Body of pancreas (tissue), 4 donors: ENCODE data around the gene CD34. TPM values are rescaled to one million over a fixed set of nuclear protein-coding genes. Genes with fewer than 3 reads are reported as not detected.

Experiments
- ATAC-seq: fragments of 150-250 bp; one replicate; pipeline ENCODE4 v1.9.1; 2016
- DNase-seq, 4 donors: peaks; one replicate each; pipeline ENCODE4 v3.0.0-alpha.2; 2019
- H3K27ac ChIP-seq, 4 donors: fragments of 200-600 bp; sonication (generic); 1 replicate in 3 of 4; 2 replicates in 1 of 4; pipeline versions ENCODE4 v1.5.1 to v1.6.1; 2016 to 2019; ENCODE audit warnings: mild to moderate bottlenecking in 1 of 4, mixed read lengths in 1 of 4, moderate library complexity in 1 of 4
- H3K27me3 ChIP-seq, 2 donors: fragments of 200-600 bp; sonication (generic); one replicate each; pipeline ENCODE4 v1.6.0; 2016; ENCODE audit warnings: mild to moderate bottlenecking in 1 of 2
- H3K36me3 ChIP-seq, 2 donors: fragments of 200-600 bp; sonication (generic); replicated peaks in 1 of 2; 2 replicates each; pipeline ENCODE4 v1.5.1; 2016; ENCODE audit warnings: low read depth in 2 of 2; ENCODE audit not compliant: insufficient read depth in 1 of 2
- H3K4me1 ChIP-seq: fragments of 200-600 bp; sonication (generic); one replicate; pipeline ENCODE4 v1.6.0; 2016
- H3K4me3 ChIP-seq, 2 donors: fragments of 200-600 bp; sonication (generic); 1 replicate in 1 of 2; 2 replicates in 1 of 2; pipeline ENCODE4 v1.5.1; 2016 to 2019
- H3K9me3 ChIP-seq, 3 donors: fragments of 200-600 bp; sonication (generic); 1 replicate in 2 of 3; 2 replicates in 1 of 3; pipeline ENCODE4 v1.5.1; 2016
- POLR2A ChIP-seq, 3 donors: fragments of 450-650 bp; IDR thresholded peaks; one replicate each; pipeline ENCODE4 v1.6.1; 2016; ENCODE audit warnings: antibody characterized with exemption in 3 of 3, mild to moderate bottlenecking in 2 of 3
- WGBS, 2 donors: methylation state at CpG; one replicate each; pipeline ENCODE4 v1.1.5; 2017; 5-methylcytosine and 5-hydroxymethylcytosine counted together
- intact Hi-C: fragments of 100-400 bp; cut with DNase I; formaldehyde crosslinking; loops from one replicate; pipeline ENCODE4 v1.15.1; 2023
- total RNA-seq, 2 donors: library from RNA; depleted of rRNA; stranded (reverse); fragments of >200 nt; gene quantifications; one replicate each; pipeline ENCODE4 v1.1.0, GENCODE V29; 2016
- TF ChIP-seq, protein P1 (sequence below), 7 experiments: fragments of 450-650 bp in 4 of 7; fragments of 200-600 bp in 3 of 7; sonication (generic) in 3 of 7; IDR thresholded peaks; one replicate each; pipeline ENCODE4 v1.5.1; 2016 to 2019; ENCODE audit warnings: antibody characterized with exemption in 7 of 7

Gene CD34
- total RNA-seq, 2 donors from 2014 or later = 11.5 to 14.8 TPM

DNA sequence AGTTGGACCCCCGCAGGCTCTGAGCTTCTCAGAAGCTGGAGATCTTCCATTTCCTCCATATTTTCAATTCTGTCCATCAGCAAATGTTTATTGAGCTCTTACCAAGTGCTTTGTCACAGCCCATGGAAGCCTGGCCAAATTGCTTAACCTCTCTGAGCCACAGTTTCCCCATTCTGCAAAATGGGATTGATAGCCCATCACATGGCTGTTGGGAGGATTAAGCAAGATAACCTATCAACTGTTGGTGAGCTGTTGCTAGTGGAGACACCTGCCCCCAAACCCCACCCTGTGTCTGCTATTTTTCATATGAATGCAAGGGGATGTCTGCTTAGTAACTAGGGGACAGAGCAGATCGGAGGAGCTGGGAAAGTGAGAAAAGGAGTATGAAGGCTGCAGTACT lies 38.3 kb downstream of the CD34 start:
- no peaks in the 10 kb centered on the region for H3K9me3 ChIP-seq
- H3K4me1 ChIP-seq = peaks cover 30% of the 10 kb centered on the region
- TF ChIP-seq, protein P1, sequence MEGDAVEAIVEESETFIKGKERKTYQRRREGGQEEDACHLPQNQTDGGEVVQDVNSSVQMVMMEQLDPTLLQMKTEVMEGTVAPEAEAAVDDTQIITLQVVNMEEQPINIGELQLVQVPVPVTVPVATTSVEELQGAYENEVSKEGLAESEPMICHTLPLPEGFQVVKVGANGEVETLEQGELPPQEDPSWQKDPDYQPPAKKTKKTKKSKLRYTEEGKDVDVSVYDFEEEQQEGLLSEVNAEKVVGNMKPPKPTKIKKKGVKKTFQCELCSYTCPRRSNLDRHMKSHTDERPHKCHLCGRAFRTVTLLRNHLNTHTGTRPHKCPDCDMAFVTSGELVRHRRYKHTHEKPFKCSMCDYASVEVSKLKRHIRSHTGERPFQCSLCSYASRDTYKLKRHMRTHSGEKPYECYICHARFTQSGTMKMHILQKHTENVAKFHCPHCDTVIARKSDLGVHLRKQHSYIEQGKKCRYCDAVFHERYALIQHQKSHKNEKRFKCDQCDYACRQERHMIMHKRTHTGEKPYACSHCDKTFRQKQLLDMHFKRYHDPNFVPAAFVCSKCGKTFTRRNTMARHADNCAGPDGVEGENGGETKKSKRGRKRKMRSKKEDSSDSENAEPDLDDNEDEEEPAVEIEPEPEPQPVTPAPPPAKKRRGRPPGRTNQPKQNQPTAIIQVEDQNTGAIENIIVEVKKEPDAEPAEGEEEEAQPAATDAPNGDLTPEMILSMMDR (IDR thresholded peaks at IDR 0.05) = no peak
- no peak for TF ChIP-seq POLR2A (IDR thresholded peaks at IDR 0.05)
- no peak overlapping the region for H3K27ac ChIP-seq
- DNase-seq (no peak), ATAC-seq (no peak)
- 93 to 94% methylated on average over 2 of the region's 2 CpGs for WGBS, 2 donors
- H3K36me3 ChIP-seq = no peaks in the 10 kb centered on the region
- H3K4me3 ChIP-seq = no peak overlapping the region
- no peaks in the 10 kb centered on the region for H3K27me3 ChIP-seq
- intact Hi-C loops = no loop called here

DNA sequence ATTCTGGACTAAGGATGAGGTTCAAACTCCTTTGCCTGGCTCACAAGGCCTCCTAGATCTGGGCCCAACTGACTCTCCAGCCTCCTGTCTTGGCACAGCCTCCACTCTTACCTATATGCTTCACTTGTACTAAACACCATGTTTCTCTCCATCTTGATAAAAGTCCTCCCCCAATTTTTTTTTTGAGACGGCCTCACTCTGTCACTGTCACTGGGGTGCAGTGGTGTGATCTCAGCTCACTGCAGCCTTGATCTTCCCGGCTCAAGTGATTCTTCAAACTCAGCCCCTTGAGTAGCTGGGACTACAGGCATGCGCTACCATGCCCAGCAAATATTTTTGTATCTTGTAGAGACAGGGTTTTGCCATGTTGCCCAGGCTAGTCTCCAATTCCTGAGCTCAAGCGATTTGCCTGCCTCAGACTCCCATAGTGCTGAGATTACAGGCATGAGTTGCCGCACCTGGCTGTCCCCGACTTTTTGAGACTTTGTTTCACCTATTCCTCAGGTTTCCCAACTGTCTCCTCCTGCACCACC lies 39.7 kb downstream of the CD34 start:
- Histone ChIP-seq H3K4me3 (no peak overlapping the region), H3K27me3 (no peaks in the 10 kb centered on the region), H3K9me3 (no peaks in the 10 kb centered on the region), H3K27ac (no peak overlapping the region), H3K4me1 (peaks cover 43% of the 10 kb centered on the region), H3K36me3 (no peaks in the 10 kb centered on the region)
- DNase-seq = no peak
- no peak for TF ChIP-seq POLR2A (IDR thresholded peaks at IDR 0.05)
- TF ChIP-seq, protein P1 (IDR thresholded peaks at IDR 0.05) = no peak
- no peak for ATAC-seq
- intact Hi-C loops = no loop called here
- WGBS, 2 donors = 91% methylated on average over 6 of the region's 6 CpGs

DNA sequence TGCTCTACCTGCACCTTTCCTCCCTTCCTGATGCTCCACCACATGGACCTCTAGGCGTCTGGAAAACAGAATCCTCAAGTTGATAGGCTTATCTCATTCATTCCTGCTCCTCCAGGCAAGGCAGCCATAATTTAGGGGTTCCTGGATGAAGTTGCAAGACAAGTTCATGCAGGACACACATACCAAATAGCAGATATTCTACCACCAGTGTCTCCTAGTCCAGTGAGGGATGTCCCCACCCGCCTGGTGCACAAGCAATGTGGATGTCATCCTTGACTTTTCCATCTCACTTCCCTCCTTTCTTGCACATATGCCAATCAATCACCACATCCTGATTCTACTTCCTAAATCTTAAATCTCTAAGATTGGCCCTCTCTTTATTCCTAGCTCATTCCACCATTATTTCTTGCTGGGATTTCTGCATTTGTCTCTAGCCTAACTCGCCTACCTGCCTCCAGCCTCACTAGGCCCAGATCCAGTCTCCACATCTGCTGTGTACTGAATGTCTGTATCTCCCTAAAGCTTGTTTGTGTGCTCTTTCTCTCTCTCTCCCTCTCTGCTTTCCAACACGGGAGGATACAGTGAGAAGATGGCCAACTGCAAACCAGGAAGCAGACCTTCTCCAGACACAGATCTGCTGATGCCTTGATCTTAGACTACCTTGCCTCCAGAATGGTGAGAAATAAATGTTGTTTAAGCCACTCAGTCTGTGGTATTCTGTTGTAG lies 40.5 kb downstream of the CD34 start:
- Histone ChIP-seq H3K36me3 (no peaks in the 10 kb centered on the region), H3K27me3 (no peaks in the 10 kb centered on the region), H3K27ac (no peak overlapping the region), H3K4me1 (peaks cover 46% of the 10 kb centered on the region), H3K9me3 (no peaks in the 10 kb centered on the region), H3K4me3 (no peak overlapping the region)
- DNase-seq = no peak
- TF ChIP-seq, protein P1 (IDR thresholded peaks at IDR 0.05) = no peak
- no peak for TF ChIP-seq POLR2A (IDR thresholded peaks at IDR 0.05)
- ATAC-seq = no peak
- 77 to 90% methylated on average over 4 of the region's 4 CpGs for WGBS, 2 donors
- intact Hi-C loops = no loop called here

DNA sequence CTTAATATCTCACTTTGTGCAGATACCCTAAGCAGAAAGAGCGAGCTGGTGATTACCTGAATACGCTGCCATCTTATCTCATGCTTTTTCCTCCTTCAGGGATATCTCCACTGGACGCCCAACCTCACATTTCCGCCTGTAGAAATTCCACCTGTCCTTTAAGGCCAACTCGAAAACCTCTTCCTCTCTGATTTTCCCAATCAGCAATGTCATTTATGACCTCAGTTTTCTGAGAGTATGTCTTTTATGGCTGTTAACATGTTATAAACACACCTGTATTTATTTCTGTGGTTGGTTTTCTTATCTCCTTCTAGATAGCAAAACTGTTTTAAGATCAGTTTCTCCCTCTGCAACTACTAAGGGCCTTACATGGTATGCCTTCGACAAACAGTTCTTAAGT lies 41.1 kb downstream of the CD34 start:
- Histone ChIP-seq H3K4me1 (peaks cover 49% of the 10 kb centered on the region), H3K27me3 (no peaks in the 10 kb centered on the region), H3K27ac (peak overlapping the region in 2 of 4 donors; percentile 82 to 88), H3K9me3 (no peaks in the 10 kb centered on the region), H3K36me3 (no peaks in the 10 kb centered on the region), H3K4me3 (no peak overlapping the region)
- DNase-seq (no peak), ATAC-seq (no peak)
- intact Hi-C loops = loop anchor here (5.0 kb wide), 1 partner anchor 38 kb away; no protein-coding TSS in a partner anchor
- no peak for TF ChIP-seq POLR2A (IDR thresholded peaks at IDR 0.05)
- TF ChIP-seq, protein P1 (IDR thresholded peaks at IDR 0.05) = no peak
- 70 to 76% methylated on average over 6 of the region's 6 CpGs for WGBS, 2 donors
